ENCODE measurements around the gene ATP23.

ATP23 gene

DNA sequence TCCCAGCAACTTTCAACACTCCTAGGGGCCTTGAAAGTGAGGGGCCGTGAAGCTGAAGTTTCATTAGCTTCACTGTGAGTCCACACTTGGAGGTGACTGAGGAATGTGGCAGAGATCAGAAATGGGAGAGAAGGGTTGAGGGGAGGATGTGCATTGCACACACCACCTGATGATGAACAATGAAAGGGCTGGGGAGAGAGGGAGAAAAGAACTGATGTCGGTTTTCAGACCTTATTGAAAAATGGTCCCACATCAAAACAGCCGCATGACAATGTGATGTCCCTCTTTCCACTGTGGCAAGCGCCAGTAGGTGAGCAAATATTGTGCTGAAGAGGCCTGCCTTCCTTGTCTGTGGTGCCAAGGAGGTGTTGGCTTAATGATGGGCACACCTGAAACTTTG is 32.3 kb upstream of the ATP23 start:
- no peak for DNase-seq

DNA sequence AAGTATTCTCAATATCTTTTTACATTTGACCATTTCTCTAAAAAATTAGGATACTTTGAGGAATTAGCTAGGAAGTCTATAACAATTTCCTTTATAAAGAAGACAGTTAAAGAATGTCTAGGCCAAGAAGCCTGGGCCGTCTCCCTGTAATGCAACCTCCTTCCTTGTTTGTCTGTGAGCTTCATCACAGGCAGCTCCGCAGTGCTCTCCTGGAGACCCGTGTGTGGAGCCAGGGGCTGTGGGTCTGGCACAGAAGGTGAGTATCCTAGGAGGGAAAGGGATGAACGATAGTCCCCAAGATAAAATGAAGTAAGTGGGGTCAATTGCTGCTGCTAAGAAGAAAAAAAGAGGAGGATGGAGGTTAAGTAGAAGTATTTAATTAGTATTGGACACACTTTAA is 31.8 kb upstream of the ATP23 start:
- DNase-seq: no peak

DNA sequence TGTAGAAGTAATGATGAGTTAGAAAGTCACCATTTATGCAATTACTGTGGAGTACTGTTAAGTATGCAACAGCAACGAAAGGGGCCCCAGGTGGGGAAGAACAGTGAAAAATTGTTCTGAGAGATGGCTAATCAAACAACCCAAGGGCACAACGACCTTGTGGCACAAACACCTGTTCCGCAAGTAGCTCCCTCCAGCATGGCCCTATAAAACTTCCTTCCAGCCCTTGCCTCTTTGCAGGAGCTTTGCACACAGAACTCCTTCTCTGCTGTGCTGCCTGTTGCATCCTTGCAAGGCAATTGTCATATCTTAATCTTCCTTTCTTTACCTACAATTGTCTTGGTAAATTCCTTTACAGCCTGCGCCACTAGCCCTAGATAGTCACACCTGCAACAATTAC is 23.2 kb upstream of the ATP23 start:
- no peak for DNase-seq

DNA sequence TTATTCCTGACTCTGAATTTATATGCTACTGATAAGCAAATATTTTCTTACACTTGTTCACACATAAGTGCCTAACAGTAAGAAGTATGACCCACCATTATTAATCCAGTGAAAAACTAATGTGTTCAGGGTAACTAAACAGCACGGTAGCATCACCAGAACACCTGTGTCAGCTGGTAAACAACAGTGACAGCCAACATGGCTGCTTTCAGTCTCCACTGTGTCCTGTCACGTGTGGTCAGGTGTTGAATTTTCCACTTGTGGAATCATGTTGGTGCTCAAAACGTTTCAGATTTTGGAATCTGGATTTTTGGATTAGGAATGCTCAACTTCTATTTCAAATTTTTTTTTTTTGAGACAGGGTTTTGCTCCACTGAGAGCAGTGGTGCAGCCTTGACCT is 14.3 kb upstream of the ATP23 start:
- no peak for DNase-seq

DNA sequence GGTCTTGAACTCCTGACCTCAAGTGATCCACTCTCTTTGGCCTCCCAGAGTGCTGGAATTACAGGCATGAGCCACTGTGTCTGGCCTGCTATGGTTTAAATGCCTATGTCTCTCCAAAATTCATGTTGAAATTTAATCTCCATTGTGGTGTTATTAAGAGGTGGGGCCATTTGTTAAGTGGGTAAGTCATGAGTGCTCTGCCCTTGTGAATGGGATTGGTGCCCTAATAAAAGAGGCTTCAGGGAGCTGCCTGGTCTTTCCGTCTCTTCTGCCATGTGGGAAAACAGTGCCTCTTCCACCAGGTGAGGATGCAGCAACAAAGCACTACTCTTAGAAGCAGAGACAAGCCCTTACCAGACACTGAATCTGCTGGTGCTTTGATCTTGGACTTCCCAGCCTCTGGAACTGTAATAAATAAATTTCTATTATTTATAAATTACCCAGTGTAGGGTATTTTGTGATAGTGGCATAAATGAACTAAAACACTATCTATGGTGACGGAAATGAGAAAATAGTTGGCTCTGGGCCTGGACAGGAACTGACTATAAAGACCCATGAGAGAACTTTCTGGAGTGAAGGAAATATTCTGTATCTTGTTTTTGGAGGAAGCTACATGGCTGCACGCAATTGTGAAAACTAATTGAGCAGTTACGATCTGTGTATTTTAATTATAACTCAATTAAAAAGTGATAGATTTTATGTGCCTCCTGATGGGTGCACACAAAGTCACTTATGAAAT is 12.1 kb upstream of the ATP23 start:
- DNase-seq: no peak

DNA sequence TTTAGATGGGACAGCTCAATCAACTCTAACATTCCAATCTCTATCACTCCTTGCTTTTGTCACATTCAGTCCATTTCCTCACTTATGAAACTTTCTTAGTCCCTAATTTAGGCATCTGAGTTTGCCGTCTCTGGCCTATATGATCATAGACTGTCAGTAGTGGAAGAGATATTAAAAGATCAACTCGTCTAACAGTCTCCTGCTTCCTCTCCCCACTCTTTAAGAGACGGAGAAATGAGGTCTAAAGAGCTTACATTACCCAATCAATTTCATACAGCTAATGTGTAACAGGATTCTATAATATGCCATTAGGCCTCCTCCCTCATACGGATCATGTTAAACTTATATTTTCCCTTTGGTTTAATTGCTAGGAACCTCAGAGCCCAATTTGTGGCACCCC is 6.5 kb upstream of the ATP23 start:
- no peak for DNase-seq

DNA sequence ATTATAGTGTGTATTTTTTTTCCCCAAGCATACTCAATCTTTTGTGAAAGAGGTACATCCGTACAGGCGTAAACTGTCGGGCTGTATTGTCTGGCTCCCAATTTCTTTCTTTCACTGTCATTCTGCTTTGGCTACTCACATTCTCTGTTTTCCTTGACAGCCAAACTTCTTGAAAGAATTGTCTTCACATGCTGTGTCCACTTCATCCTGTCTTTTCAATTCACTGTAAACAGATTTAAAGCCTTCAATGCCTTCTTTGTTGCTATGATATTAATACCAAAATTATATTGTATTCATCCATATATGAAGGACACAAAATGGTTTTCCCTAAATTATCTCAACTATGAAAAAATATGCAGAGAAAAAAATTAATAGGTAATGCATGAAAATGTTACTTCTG is 6.0 kb upstream of the ATP23 start:
- no peak for DNase-seq

DNA sequence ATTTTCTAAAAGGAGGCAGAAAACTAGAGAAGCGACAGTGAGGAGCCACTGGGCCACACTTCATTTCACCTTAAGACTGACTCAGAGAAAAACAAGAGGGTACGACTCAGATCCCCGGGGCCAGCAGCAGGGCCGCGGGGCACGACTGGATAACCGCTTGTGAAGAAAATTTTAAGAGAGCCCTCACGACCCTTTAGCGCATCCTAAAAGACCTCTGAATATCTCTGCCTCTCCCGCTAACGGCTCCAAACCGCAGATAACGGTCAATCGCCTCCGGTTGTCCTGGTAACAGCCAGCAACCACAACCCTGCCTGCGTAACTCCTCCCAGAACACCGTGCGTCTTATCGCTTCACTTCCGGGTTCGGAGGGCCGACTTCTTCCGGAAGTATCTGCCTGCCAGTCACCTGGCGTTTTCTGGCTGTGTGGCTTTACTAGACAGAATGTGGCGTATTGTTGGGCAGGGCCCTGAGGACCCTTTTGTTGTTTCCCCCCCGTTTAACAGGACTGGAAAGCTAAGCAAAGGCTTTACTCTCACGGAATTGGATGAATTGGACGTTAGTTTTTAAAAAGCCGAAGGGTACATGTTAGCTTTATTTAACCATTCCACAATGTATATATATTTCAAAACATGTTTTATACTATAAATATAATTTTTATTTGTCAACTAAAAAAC is 5.4 kb upstream of the ATP23 start:
- DNase-seq: peak; percentile 80

DNA sequence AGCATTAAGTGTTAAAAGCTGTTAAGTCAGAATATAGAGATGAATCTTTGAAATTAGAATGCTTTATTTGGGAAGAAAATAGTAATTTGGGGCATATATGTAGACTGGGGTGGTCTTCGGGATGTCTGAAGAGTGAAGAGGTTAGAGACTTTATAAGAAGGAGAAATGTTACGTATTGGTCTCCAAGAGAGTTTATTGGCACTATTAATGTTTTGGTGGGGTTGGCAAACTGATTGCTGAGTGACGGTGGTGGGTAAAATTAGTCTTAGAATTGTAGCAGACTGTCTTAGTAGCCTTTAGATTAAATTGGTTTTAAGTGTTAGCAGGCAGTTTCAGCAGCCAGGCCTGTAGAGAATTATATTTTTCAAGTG is 4.9 kb upstream of the ATP23 start:
- DNase-seq: no peak

DNA sequence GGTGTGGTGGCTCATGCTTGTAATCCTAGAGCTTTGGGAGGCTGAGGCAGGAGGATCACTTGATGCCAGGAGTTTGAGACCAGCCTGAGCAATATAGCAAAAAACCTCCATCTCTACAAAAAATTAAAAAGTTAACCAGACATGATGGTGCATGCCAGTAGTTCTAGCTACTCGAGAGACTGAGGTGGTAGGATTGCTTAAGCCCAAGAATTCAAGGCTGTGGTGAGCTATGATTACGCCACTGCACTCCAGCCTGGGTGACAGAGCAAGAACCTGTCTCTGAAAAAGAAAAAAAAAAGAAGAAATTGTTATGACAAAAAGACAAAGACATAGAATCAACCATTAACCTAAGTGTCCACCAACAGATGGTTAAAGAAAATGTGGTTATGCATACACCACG is 2.1 kb upstream of the ATP23 start:
- DNase-seq: no peak

DNA sequence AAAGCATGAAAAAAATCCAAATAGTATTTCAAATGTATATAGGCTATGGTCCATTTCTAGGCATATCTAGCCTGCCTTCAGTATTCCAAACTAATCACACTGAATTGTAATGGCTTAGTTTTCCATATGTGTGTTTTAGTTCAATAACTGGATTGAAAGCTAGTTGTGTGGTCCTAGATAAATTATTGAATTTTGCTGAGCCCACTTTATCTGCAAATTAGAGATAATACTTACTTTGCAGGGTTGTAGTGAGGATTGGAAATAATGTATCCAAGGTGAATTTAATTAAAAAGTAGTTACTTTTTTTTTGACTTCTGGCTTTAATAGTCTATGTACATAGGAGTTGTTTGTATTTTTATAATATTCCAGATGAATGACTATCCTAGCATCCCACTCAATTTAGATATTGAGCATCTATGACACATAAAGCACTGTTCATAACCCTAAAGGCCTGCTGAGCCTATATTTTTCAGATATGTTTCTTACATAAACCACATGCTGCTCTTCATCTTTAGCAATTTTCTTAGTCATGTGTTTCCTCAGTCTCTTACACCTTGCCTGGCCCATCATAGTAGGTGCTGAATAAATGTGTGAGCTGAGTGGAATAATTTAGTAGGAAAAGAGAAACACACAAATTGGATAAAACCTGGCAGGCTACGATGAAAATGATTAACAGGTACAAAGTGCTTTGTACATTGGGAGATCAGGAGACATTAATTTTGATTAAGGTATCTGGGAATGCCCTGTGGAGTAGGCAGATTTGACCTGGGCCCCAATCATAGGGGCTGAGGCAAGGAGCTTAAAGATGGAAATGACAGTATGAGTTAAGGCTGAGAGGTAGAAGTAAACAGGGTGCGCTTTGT is 1.1 kb upstream of the ATP23 start:
- DNase-seq: no peak

DNA sequence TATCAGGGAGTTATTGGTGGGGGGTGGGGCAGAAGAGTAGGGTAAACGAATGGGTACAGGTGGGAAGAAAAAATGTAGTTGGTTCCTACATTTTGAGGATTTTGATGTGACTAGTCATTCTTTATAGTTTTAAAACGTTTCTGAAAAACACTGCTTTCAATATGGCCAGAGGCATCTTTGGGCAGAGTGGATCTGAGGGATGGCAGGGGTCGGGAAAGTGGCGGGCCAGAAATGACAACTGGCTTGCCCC is 527 bp upstream of the ATP23 start:
- no peak for DNase-seq

DNA sequence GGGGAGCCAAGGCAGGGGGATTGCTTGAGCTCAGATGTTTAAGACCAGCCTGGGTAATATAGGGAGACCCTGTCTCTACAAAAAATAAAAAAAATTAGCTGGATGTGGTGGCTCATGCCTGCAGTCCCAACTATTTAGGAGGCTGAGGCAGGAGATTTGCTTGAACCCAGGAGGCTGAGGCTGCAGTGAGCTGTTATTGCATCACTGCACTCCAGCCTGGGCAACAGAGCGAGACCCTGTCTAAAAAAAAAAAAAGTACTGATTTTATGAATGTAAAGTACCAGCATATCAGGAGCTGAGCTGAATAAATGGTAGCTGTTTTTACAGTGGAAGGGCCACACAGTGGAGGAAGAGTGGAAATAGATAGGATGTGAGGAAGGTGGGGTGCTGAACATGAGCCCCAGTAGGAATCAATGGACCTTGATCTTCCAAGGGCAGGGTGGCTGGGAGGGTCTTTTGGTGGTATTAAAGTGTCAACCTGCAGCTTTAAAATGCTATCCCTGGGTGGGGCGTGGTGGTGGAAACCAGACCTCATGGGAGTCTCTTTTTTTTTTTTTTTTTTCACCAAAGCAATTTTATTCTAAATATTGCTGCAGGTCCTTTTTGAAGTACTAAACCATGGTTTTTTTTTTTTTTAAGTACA is 2.2 kb downstream of the ATP23 start:
- DNase-seq: no peak

DNA sequence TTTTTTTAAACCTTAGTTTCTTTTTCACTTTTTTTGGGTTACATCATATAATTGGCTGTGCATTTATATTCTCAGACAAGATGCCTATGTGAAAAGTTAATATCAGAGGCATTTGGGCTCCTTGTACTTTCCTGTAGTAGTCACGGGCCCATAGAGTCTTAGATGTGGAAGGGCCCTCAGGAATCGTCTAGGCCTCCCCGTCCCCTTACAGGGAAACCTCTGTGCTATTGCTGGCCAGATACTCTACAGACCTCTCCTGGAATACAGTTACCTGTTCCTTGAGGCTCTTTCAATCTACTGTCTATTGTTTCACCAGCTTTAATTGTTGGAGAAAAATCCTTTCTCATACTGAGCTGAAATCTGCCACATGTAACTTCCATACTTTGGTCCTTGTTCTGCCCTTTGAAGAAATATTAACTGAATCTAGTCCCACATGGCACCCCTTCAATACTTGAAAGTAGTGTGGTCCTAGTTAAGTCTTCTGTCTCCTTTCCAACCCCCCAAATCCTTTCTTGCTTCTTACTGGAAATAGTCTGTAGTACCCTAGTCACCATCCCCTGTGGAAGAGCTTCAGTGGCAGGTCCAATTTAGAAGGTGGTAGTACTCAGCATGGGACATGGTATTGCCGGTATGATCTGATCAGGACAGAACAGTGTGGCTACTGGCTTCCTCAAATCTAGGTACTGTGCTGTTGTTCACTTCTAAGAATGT is 3.1 kb downstream of the ATP23 start:
- no peak for DNase-seq

DNA sequence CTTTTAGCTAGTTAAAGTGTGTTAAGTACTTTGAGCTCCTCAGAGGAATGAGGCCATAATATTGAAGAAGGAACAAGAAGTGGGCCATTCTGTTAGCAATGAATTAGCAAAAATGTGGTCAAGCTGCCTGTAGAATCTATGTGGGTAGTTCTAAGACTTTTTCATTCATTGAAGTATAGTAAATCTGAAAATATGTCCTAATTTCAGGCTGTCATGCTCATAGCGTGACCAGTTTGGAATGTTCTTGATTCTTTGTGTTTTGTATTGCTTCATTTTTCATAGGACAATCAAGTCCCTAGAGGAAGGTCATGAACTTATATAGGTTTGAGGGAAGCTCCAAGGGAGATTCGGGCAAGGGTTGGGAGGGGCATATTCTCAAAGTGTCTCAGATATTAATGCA is 11.4 kb downstream of the ATP23 start:
- no peak for DNase-seq

DNA sequence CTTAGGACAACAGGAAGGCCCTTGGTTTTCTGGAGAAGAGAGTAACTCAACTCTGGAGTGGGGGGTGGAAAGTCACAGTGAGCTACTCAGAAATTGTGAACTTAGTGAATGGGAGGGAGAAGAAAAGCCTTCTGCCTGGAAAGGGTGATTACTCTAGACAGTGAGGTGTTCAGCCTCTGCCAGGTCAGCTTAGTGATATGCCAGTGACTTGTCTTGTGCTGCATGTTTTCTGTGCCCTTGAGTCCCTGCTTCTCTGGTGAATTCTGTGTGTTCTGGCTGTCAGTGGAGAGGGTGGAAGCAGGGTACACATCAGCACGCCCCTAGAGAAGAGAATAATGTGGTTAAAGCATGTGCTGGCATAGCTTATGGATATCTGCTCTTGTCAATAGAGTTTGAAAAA is 13.4 kb downstream of the ATP23 start:
- DNase-seq: no peak

DNA sequence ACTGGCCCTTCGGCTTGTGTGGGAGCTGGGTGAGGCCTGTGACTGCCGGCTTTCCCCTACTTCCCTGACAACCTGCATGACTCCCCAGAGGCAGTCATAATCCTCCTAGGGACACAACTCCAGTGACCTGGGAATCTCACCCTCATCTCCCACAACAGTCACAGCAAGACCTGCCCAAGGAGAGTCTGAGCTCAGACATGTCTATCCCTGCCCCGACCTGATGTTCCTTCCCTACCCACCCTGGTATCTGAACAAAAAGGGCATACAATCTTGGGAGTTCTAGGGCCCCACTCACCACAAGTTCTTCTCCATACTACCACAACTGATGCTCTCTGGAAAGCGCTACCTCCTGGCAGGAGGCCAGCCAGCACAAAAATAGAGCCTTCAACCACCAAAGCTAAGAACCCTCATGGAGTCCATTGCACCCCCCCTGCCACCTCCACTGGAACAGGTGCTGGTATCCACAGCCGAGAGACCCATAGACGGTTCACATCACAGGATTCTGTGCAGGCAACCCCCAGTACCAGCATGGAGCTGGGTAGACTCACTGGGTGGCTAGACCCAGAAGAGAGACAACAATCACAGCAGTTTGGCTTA is 16.8 kb downstream of the ATP23 start:
- DNase-seq: no peak

DNA sequence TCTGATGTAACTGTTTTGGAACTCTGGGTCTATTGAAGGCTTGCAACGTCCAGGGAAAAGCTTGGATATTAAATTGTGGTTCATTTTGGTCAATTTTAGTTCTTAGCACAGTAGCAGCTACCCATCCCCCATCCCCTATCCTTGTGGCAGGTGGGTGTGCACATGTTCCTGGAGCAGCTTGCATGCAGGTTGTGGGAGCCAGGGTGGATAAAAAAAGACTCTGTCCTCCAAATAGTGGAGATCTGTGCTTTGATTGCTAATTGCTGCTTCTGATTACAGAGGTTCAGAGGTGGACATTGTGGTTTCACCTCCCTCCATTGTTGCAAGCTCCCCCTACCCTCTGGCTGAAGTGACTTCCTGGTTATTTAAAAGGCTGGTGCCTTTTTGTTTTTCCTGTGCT is 23.1 kb downstream of the ATP23 start:
- no peak for DNase-seq

DNA sequence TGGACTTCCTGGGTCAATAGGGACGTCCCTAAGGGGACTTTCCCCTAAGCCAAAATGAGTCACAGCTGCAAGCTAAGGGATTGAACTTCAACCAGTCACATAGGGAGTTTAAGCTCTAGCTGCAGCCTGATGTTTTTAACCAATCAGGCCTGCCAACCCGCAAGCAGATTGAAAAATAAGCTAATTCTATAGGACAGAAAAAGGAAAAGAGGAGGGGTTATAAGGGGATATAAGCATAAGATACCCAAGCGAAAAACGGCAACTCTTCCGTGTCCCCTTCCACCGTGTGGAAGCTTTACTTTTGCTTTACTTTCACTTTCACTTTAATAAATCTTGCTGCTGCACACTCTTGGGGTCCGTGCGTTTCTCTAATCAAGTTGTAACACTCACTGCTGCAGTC is 24.4 kb downstream of the ATP23 start:
- no peak for DNase-seq

DNA sequence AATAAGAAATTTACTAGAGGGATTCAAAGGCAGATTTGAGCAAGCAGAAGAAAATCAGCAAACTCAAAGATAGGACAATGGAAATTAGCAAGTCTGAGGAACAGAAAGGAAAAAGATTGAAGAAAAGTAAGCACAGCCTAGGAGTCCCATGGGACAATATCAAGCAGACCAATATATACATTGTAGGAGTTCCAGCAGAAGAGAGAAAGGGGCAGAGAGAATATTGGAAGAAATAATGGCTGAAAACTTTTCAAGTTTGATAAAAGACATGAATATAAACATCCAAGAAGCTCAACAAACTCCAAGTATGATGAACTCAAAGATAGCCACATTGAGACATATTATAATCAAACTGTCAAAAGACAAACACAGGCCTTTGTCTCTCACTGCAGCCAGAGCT is 25.2 kb downstream of the ATP23 start:
- DNase-seq: no peak

DNA sequence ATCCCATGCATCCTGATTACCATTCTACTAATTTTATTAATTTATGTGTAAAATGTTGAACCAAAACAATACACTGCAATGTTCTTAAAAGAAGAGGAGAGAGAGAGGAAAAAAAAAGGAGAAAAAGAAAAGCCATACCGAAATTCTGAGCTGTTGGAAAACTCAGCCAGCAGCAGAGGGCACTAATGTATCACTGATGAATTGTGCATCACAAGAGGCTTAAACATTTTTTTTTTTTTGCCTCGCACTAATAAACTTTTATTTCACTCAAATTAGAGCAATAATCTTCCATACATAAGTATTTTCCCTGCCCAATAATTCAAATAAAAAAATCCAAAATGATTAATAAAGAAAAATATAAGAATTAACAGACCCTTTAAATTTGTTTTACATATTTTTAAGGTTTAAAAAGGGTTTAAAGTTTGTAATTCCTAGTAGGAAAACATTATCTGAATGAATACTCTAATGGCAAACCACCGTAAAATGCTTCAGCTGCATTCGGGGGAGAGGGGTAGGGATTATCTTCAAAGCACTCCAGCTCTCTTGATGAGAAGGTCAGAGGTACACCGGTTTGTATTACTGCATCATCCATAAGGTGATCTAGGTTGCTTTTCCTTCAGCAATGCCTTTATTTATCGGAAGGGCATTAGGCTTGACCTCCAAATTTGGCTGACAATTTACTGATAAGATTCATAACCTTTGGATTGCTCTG is 41.9 kb downstream of the ATP23 start:
- no peak for DNase-seq

DNA sequence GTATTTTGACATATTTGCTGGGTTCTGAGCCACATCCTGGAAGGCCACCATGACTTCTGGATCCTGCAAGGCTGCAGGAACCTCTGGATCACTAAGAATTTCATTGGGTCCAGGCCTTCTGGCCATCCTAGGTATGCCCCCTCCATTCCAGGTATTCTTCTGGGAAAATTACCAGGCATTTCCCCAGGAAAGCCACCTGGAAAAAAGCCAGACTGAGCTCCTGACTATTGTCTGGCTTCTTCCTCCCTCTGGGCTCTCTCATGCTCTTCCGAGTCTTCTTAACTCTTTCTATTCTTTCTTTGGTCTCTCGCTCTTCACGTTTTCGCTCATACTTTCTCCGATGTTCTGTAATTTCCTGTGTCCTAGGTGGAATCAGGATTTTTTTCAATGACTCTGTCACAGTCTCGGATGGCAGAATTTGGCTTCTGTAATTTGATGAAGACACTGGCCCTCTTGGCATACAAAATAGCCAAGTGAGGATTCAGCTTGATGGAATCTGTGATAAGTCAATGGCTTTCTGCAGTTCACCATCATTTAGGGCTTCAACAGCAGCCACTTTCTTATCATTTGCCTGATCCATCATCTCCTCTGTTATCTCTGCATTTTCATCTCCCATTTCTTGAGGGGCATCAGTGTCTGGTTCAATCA is 42.6 kb downstream of the ATP23 start:
- no peak for DNase-seq

Measured in stimulated activated CD4-positive, alpha-beta T cell treated with anti-CD3 and anti-CD28 coated beads, Interleukin-12 subunit alpha, Interleukin-12 subunit beta, amount 100 ng/mL, for 4 hours (primary cell).